ENCODE measurements around the gene ZNF669.

The ZNF669 gene

GRCh38 chr1:247077876-247078257 lies 26.3 kb downstream of the ZNF669 start:
- peak; percentile 61 for FAIRE-seq
- DNase-seq (ENCODE audit: insufficient read length, low spot score): peak; percentile 14

GRCh38 chr1:247077213-247077612 lies 26.9 kb downstream of the ZNF669 start:
- no peak for FAIRE-seq
- no peak for DNase-seq (ENCODE audit: insufficient read length, low spot score)

GRCh38 chr1:247070645-247071044 lies 33.5 kb downstream of the ZNF669 start:
- no peak for DNase-seq (ENCODE audit: insufficient read length, low spot score)
- no peak for FAIRE-seq

- DNase-seq (ENCODE audit: insufficient read length, low spot score) (no peak), FAIRE-seq (no peak)
Observed at GRCh38 chr1:247064304-247064703, 39.9 kb downstream of the ZNF669 start.

- DNase-seq (ENCODE audit: insufficient read length, low spot score): no peak
- no peak for FAIRE-seq
Observed at GRCh38 chr1:247060771-247061170, 43.4 kb downstream of the ZNF669 start.

GRCh38 chr1:247056071-247056470 lies 48.1 kb downstream of the ZNF669 start:
- DNase-seq (ENCODE audit: insufficient read length, low spot score) (no peak), FAIRE-seq (no peak)

GRCh38 chr1:247054992-247055415 lies 49.2 kb downstream of the ZNF669 start:
- FAIRE-seq: no peak
- DNase-seq (ENCODE audit: insufficient read length, low spot score): no peak

All from GM19239 (cell line).